B cell (primary cell): ENCODE results near the gene GLT1D1. TPM values are rescaled to one million over a fixed set of nuclear protein-coding genes. Genes with fewer than 3 reads are reported as not detected.
A peak's percentile ranks its signal among the peaks of the same experiment; 100 is the strongest.

Experiments
- ATAC-seq: fragments of 200-7000 bp; cut with Tn5 transposase; one replicate; pipeline ENCODE4 v1.10.0; 2021; ENCODE audit warnings: low read depth, mild to moderate bottlenecking, moderate number of reproducible peaks, moderate library complexity
- CTCF ChIA-PET: fragments of 350-600 bp; sonication (Branson Sonifier 250); formaldehyde crosslinking; loops from one replicate; lab custom pipeline; 2021; ENCODE audit warnings: antibody characterized with exemption, inconsistent platforms; lab: Charles Lee
- POLR2A ChIA-PET: fragments of 350-600 bp; sonication (Branson Sonifier 250); formaldehyde crosslinking; loops from one replicate; lab custom pipeline; 2021; ENCODE audit warnings: antibody characterized with exemption; lab: Charles Lee
- DNase-seq: peaks from one replicate; pipeline ENCODE4 v3.0.0; 2013
- H2AFZ ChIP-seq: 2 replicates; pipeline ENCODE4 v1.6.1; 2012; ENCODE audit warnings: mild to moderate bottlenecking, low read depth, low read length; ENCODE audit not compliant: insufficient read depth, poor library complexity, severe bottlenecking
- H3K27ac ChIP-seq, 2 donors: 1 replicate in 1 of 2; 2 replicates in 1 of 2; pipeline ENCODE4 v1.5.1; 2012 to 2013; ENCODE audit warnings: low read length in 2 of 2, mild to moderate bottlenecking in 2 of 2, moderate library complexity in 1 of 2
- H3K27me3 ChIP-seq, 4 experiments: fragments of 200-600 bp in 1 of 4; sonication (generic) in 1 of 4; replicated peaks in 1 of 4; 1 replicate in 2 of 4; 2 replicates in 2 of 4; pipeline versions ENCODE4 v1.6.1 to v1.7.0; 2013 to 2016; ENCODE audit warnings: low read length in 3 of 4, mild to moderate bottlenecking in 2 of 4, mixed read lengths in 1 of 4, moderate library complexity in 1 of 4; ENCODE audit not compliant: insufficient read depth in 4 of 4, control insufficient read depth in 3 of 4; ENCODE audit errors: control extremely low read depth in 1 of 4
- H3K36me3 ChIP-seq, 2 experiments: replicated peaks in 1 of 2; 1 replicate in 1 of 2; 2 replicates in 1 of 2; pipeline versions ENCODE4 v1.6.1 to v1.7.1; 2013; ENCODE audit warnings: low read length in 1 of 2; ENCODE audit not compliant: insufficient read depth in 2 of 2, control insufficient read depth in 1 of 2; ENCODE audit errors: control extremely low read depth in 1 of 2, extremely low read depth in 1 of 2
- H3K4me1 ChIP-seq, 2 donors: fragments of 200-600 bp in 1 of 2; sonication (generic) in 1 of 2; 1 replicate in 1 of 2; 2 replicates in 1 of 2; pipeline versions ENCODE4 v1.5.1 to v1.6.1; 2013 to 2017; ENCODE audit warnings: low read length in 2 of 2; ENCODE audit not compliant: control insufficient read depth in 2 of 2, insufficient read depth in 2 of 2
- H3K4me2 ChIP-seq: replicated peaks from 2 replicates; pipeline ENCODE3; 2012; ENCODE audit warnings: mild to moderate bottlenecking, low read depth, low read length; ENCODE audit not compliant: poor library complexity, severe bottlenecking
- H3K4me3 ChIP-seq, 5 experiments: fragments of 200-600 bp in 1 of 5; sonication (generic) in 1 of 5; 1 replicate in 3 of 5; 2 replicates in 2 of 5; pipeline versions ENCODE4 v1.5.1 to v1.7.0; 2011 to 2016; ENCODE audit warnings: low read length in 4 of 5, mild to moderate bottlenecking in 4 of 5, low read depth in 2 of 5, control low read depth in 1 of 5, moderate library complexity in 1 of 5; ENCODE audit not compliant: insufficient read depth in 1 of 5; ENCODE audit errors: control extremely low read depth in 1 of 5, extremely low read depth in 1 of 5
- H3K79me2 ChIP-seq: fragments of 200-600 bp; sonication (generic); one replicate; pipeline ENCODE4 v1.6.0; 2016; ENCODE audit warnings: low read length; ENCODE audit not compliant: control insufficient read depth, insufficient read depth
- H3K9ac ChIP-seq: fragments of 200-600 bp; sonication (generic); 2 replicates; pipeline ENCODE4 v1.6.1; 2017; ENCODE audit warnings: mild to moderate bottlenecking, low read length, moderate library complexity
- H3K9me3 ChIP-seq, 3 donors: one replicate each; pipeline versions ENCODE4 v1.6.1 to v1.7.1; 2013; ENCODE audit warnings: low read length in 2 of 3; ENCODE audit not compliant: control insufficient read depth in 2 of 3, insufficient read depth in 1 of 3; ENCODE audit errors: control extremely low read depth in 1 of 3
- H4K20me1 ChIP-seq: 2 replicates; pipeline ENCODE4 v1.6.0; 2012; ENCODE audit warnings: mild to moderate bottlenecking, low read length; ENCODE audit not compliant: insufficient read depth, control insufficient read depth, poor library complexity, severe bottlenecking
- H3K27ac Mint-ChIP-seq: one replicate; pipeline ENCODE4 v1.8.0; 2021; ENCODE audit warnings: mixed read lengths
- H3K27me3 Mint-ChIP-seq: one replicate; pipeline ENCODE4 v1.8.0; 2021; ENCODE audit warnings: mixed read lengths
- H3K4me1 Mint-ChIP-seq: one replicate; pipeline ENCODE4 v1.8.0; 2021; ENCODE audit warnings: mixed read lengths
- H3K4me3 Mint-ChIP-seq: one replicate; pipeline ENCODE4 v1.8.0; 2021; ENCODE audit warnings: mixed read lengths
- H3K9me3 Mint-ChIP-seq: one replicate; pipeline ENCODE4 v1.8.0; 2022; ENCODE audit warnings: mixed read lengths; ENCODE audit not compliant: insufficient read depth
- CTCF ChIP-seq: fragments of 200-600 bp; IDR thresholded peaks from one replicate; pipeline ENCODE4 v1.8.0; 2022; ENCODE audit warnings: antibody characterized with exemption, mild to moderate bottlenecking
- EZH2 ChIP-seq: IDR thresholded peaks from 2 replicates; pipeline ENCODE4 v1.6.1; 2012; ENCODE audit warnings: borderline replicate concordance, low read depth, mild to moderate bottlenecking, moderate library complexity, low read length; ENCODE audit not compliant: insufficient read depth, poor library complexity, severe bottlenecking
- WGBS: methylation state at CpG from one replicate; pipeline ENCODE4 v1.1.5; 2013; ENCODE audit warnings: missing lambda C conversion rate; ENCODE audit not compliant: insufficient coverage; 5-methylcytosine and 5-hydroxymethylcytosine counted together
- intact Hi-C: fragments of 100-400 bp; cut with micrococcal nuclease; formaldehyde crosslinking; loops from one replicate; pipeline ENCODE4 v1.10.0; 2022
- polyA plus RNA-seq: library from polyadenylated mRNA; depleted of rRNA; stranded (reverse); fragments of >200 nt; gene quantifications from 2 replicates; pipeline ENCODE4 v1.2.3, GENCODE V29; 2012
- total RNA-seq, 2 donors: library from RNA; stranded (reverse); fragments of 120-200 nt in 1 of 2; gene quantifications; 1 replicate in 1 of 2; 2 replicates in 1 of 2; pipeline versions ENCODE4 v1.2.3 to v1.2.4, GENCODE V29; 2013 to 2022

Gene GLT1D1
- total and polyA plus RNA-seq, 2 donors (not counting 1 experiment from before 2014, with no cell fraction given) = 0.22 to 0.49 TPM

- Mint-ChIP-seq H3K4me3 (peak overlapping the region; percentile 88), H3K27me3 (no peaks in the 10 kb centered on the region), H3K27ac (peak overlapping the region; percentile 89), H3K4me1 (peaks cover 46% of the 10 kb centered on the region), H3K9me3 (no peaks in the 10 kb centered on the region)
- Histone ChIP-seq H3K27ac (peak overlapping the region; percentile 40 to 82), H3K4me2 (peak overlapping the region; percentile 99), H2AFZ (peak overlapping the region; percentile 69), H4K20me1 (peaks cover 35% of the 10 kb centered on the region), H3K4me1 (peaks cover 38 to 59% of the 10 kb centered on the region in 2 donors), H3K36me3 (peaks cover 0 to 16% of the 10 kb centered on the region in 2 experiments), H3K9me3 (peaks cover 0 to 6% (median 0%) of the 10 kb centered on the region in 3 donors), H3K27me3 (no peaks in the 10 kb centered on the region), H3K79me2 (peaks cover 57% of the 10 kb centered on the region), H3K9ac (peak overlapping the region; percentile 83), H3K4me3 (peak overlapping the region; percentile 38 to 81 (median 67))
- DNase-seq = no peak
- ATAC-seq = peak; percentile 6
- intact Hi-C loops = loop anchor here (2.0 to 10.0 kb wide), 2 partner anchors 27 to 91 kb away; no protein-coding TSS in a partner anchor
- POLR2A ChIA-PET = interaction anchor here (0.7 to 1.8 kb wide), 4 partner anchors 11 to 28 kb away, joined by 4 to 11 read pairs (median 6); no protein-coding TSS in a partner anchor
- TF ChIP-seq CTCF (no peak), EZH2 (no peak)
- CTCF ChIA-PET = interaction anchor here (1.4 to 6.1 kb wide), 3 partner anchors 13 to 34 kb away, joined by 4 to 26 read pairs (median 10); no protein-coding TSS in a partner anchor
- WGBS = 1% methylated on average over 88 of the region's 88 CpGs
Observed at GRCh38 chr12:128823216-128823915, 29.9 kb upstream of the GLT1D1 start.
